ENCODE measurements around the gene KRT1.

DNA sequence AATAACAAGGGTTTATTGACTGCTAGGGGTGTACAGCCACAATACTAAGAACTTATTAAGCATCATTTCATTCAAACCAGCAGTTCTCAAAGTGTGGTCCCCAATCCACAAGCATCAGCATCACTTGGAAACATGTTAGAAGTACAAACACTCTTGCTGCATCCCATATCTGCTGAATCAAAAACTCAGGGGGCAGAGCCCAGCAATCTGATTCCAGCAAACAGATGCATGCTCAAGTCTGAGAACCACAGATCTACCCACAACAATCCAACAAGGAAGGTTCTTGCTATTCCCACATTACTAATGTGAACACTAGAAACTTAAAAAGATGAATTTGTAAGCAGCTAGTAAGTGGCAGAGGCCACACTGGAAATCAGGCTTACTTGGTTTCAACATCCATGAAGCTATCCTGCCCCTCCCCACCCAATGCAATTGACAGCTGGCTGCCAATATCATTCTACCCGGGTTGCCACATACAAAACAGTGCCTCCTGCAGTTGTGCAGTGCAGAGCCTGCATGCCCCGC lies 16.9 kb upstream of the KRT1 start:
- TF ChIP-seq ZNF384 (IDR thresholded peaks at IDR 0.05) (no peak), LEF1 (IDR thresholded peaks at IDR 0.05; ENCODE audit: borderline replicate concordance) (no peak), FOXM1 (IDR thresholded peaks at IDR 0.05; ENCODE audit: borderline replicate concordance) (no peak), TARDBP (IDR thresholded peaks at IDR 0.05) (no peak), SP1 (IDR thresholded peaks at IDR 0.05) (no peak), FOXA1 (IDR thresholded peaks at IDR 0.05) (no peak), BHLHE40 (IDR thresholded peaks at IDR 0.05; ENCODE audit: borderline replicate concordance) (no peak)
